OCI-LY7 (cell line): ENCODE results near the gene TLR9.

Experiments used
- CTCF ChIP-seq: fragments of 200-600 bp; sonication (generic); conservative IDR thresholded peaks from 2 replicates; pipeline ENCODE4 v1.5.1; 2014; ENCODE audit warnings: mild to moderate bottlenecking, antibody characterized with exemption, low read length, moderate library complexity, mixed read lengths
- EZH2phosphoT487 ChIP-seq: fragments of 200-600 bp; sonication (generic); IDR thresholded peaks from 2 replicates; pipeline ENCODE4 v1.6.1; 2018; ENCODE audit warnings: low read depth, borderline replicate concordance, mild to moderate bottlenecking, mixed run types, antibody characterized with exemption, low read length, moderate library complexity, mixed read lengths

- TF ChIP-seq CTCF (no peak), EZH2phosphoT487 (no peak)
Measured at GRCh38 chr3:52210550-52211046, 14.8 kb downstream of the TLR9 start.
